Measurements from ENCODE around the gene PDPK1. TPM values are rescaled to one million over a fixed set of nuclear protein-coding genes. Genes with fewer than 3 reads are reported as not detected.
A peak's percentile ranks its signal among the peaks of the same experiment; 100 is the strongest.
"Not testable (repeated sequence)": the region's sequence is repeated elsewhere in the genome, so short reads cannot be mapped to it uniquely, and the experiment has no call there.

The PDPK1 gene
- total RNA-seq, 2 experiments from 2014 or later: 14.4 to 40.6 TPM

GRCh38 chr16:2533912-2534311 lies 3.9 kb upstream of the PDPK1 start:
- H3K4me1 ChIP-seq (ENCODE audit: insufficient read depth, low read length, poor library complexity, severe bottlenecking): peaks cover 21% of the 10 kb centered on the region
- peaks cover 5% of the 10 kb centered on the region; the same call in 1 of the 2 replicates for H3K79me2 ChIP-seq (ENCODE audit: insufficient read depth, low read depth, low read length)
- H4K20me1 ChIP-seq (ENCODE audit: insufficient read depth, low read length): 0 out of 2 replicates have a peak, but pooled peaks cover 3% of the 10 kb centered on the region
- no peaks in the 10 kb centered on the region for H3K9me3 ChIP-seq (ENCODE audit: low read length)
- H3K4me3 ChIP-seq (ENCODE audit: low read depth, low read length, poor library complexity, severe bottlenecking): no peak overlapping the region
- H3K9me2 ChIP-seq (ENCODE audit: insufficient read depth, low read length): no peaks in the 10 kb centered on the region
- DNase-seq (ENCODE audit: low spot score): no peak
- intact Hi-C loops (cut with micrococcal nuclease; ENCODE audit: unreplicated experiment): loop anchor here (2.0 to 10.0 kb wide), 4 partner anchors 21 to 221 kb away; partner anchors contain the start of genes ATP6V0C and SRRM2
- BruUV-seq (replicated peaks): no TSS peak
- ChIA-PET CTCF (ENCODE audit: unreplicated experiment) (no interaction called here), POLR2A (no interaction called here)
- no peak overlapping the region for H3K27ac ChIP-seq (ENCODE audit: low read depth, low read length, poor library complexity, severe bottlenecking)
- no peak for TF ChIP-seq EZH2phosphoT487 (IDR thresholded peaks at IDR 0.05; ENCODE audit: borderline replicate concordance, low read depth, low read length)
- no peak for TF ChIP-seq CTCF (conservative IDR thresholded peaks at IDR 0.05; ENCODE audit: low read length)
- H3K36me3 ChIP-seq (ENCODE audit: insufficient read depth, low read length): peaks cover 8% of the 10 kb centered on the region
- no peak overlapping the region for H2AFZ ChIP-seq (ENCODE audit: low read length)
- no peak overlapping the region for H3K4me2 ChIP-seq (ENCODE audit: low read length)

DNA sequence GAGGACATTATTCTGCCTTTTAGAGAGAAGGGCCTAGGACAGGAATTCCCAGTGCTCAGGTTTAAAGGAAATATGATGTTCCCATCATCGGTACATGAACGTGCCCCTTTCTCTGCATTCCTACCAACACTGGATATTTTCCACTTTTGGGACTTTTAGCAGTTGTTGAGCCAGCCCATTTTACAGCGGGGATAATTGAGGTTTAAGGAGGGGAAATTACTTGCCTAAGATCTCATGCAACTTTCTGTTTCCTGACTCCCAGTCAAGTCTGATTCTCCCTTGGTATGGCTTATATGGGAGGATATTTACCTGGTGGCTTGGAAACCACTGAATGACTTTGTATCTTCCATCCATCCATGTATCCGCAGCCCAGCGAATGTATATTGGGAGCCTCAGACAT lies 3.5 kb upstream of the PDPK1 start:
- H3K36me3 ChIP-seq (ENCODE audit: insufficient read depth, low read length); DNase-seq (ENCODE audit: low spot score); CTCF ChIA-PET (ENCODE audit: unreplicated experiment); H3K27ac ChIP-seq (ENCODE audit: low read depth, low read length, poor library complexity, severe bottlenecking); H2AFZ ChIP-seq (ENCODE audit: low read length); H3K9me3 ChIP-seq (ENCODE audit: low read length); H3K9me2 ChIP-seq (ENCODE audit: insufficient read depth, low read length); POLR2A ChIA-PET; H3K79me2 ChIP-seq (ENCODE audit: insufficient read depth, low read depth, low read length); H3K4me3 ChIP-seq (ENCODE audit: low read depth, low read length, poor library complexity, severe bottlenecking); H3K4me2 ChIP-seq (ENCODE audit: low read length); H4K20me1 ChIP-seq (ENCODE audit: insufficient read depth, low read length): not testable (repeated sequence)
- H3K4me1 ChIP-seq (ENCODE audit: insufficient read depth, low read length, poor library complexity, severe bottlenecking): peaks cover 26% of the 10 kb centered on the region
- TSS peak; percentile 18 for BruUV-seq (replicated peaks)
- intact Hi-C loops (cut with micrococcal nuclease; ENCODE audit: unreplicated experiment): loop anchor here (10.0 kb wide), 2 partner anchors 140 to 220 kb away; partner anchors contain the start of gene SRRM2

GRCh38 chr16:2535625-2536013 lies 2.2 kb upstream of the PDPK1 start:
- CTCF ChIA-PET (ENCODE audit: unreplicated experiment): no interaction called here

DNA sequence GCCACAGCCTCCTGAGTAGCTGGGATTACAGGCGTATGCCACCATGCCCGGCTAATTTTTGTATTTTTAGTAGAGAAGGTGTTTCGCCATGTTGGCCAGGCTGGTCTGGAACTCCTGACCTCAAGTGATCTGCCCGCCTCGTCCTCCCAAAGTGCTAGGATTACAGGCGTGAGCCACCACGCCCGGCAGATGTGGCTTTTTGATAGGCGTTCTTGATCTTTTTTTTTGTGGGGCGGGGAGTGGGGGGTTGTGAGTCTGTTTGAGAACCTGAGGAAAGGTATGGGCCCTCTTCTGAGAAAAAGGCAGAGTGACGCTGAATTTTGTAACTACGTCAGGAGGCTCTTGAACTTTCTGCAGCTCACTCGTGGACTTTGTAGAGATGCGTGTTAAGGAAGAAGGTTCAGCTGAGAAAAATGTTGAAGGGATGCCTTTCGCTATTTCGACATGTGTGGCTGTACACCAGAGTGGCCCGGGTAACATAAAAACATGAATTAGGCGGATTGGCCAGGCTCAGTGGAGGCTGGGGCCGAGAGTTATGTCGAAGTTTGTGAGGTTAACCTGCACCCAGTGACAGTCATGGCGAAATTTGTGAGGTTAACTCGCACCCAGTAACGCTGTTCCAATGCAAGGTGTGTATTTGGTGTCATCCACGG lies 1.5 kb downstream of the PDPK1 start:
- BruUV-seq (replicated peaks); POLR2A ChIA-PET; CTCF ChIA-PET (ENCODE audit: unreplicated experiment); H3K9me2 ChIP-seq (ENCODE audit: insufficient read depth, low read length); H4K20me1 ChIP-seq (ENCODE audit: insufficient read depth, low read length); H3K9me3 ChIP-seq (ENCODE audit: low read length); H2AFZ ChIP-seq (ENCODE audit: low read length); DNase-seq (ENCODE audit: low spot score); H3K27ac ChIP-seq (ENCODE audit: low read depth, low read length, poor library complexity, severe bottlenecking): not testable (repeated sequence)
- H3K4me1 ChIP-seq (ENCODE audit: insufficient read depth, low read length, poor library complexity, severe bottlenecking): peaks cover 22% of the 10 kb centered on the region
- peak overlapping the region; percentile 77 for H3K4me2 ChIP-seq (ENCODE audit: low read length)
- peak overlapping the region; percentile 72 for H3K4me3 ChIP-seq (ENCODE audit: low read depth, low read length, poor library complexity, severe bottlenecking)
- peaks cover 19% of the 10 kb centered on the region; the same call in 1 of the 2 replicates for H3K36me3 ChIP-seq (ENCODE audit: insufficient read depth, low read length)
- intact Hi-C loops (cut with micrococcal nuclease; ENCODE audit: unreplicated experiment): loop anchor here (10.0 kb wide), 2 partner anchors 135 to 215 kb away; partner anchors contain the start of gene SRRM2
- peaks cover 20% of the 10 kb centered on the region for H3K79me2 ChIP-seq (ENCODE audit: insufficient read depth, low read depth, low read length)

More at GRCh38 chr16:2535625-2536013, 2.2 kb upstream of the PDPK1 start:
- H2AFZ ChIP-seq (ENCODE audit: low read length): no peak overlapping the region
- H4K20me1 ChIP-seq (ENCODE audit: insufficient read depth, low read length): 0 out of 2 replicates have a peak, but pooled peaks cover 6% of the 10 kb centered on the region
- POLR2A ChIA-PET: no interaction called here
- H3K79me2 ChIP-seq (ENCODE audit: insufficient read depth, low read depth, low read length): peaks cover 16% of the 10 kb centered on the region
- no peaks in the 10 kb centered on the region for H3K9me3 ChIP-seq (ENCODE audit: low read length)
- no peak overlapping the region for H3K4me2 ChIP-seq (ENCODE audit: low read length)
- H3K27ac ChIP-seq (ENCODE audit: low read depth, low read length, poor library complexity, severe bottlenecking): no peak overlapping the region
- TF ChIP-seq CTCF (conservative IDR thresholded peaks at IDR 0.05; ENCODE audit: low read length): no peak
- TF ChIP-seq EZH2phosphoT487 (IDR thresholded peaks at IDR 0.05; ENCODE audit: borderline replicate concordance, low read depth, low read length): no peak
- H3K36me3 ChIP-seq (ENCODE audit: insufficient read depth, low read length): peaks cover 8% of the 10 kb centered on the region; the same call in 1 of the 2 replicates
- no TSS peak for BruUV-seq (replicated peaks)
- intact Hi-C loops (cut with micrococcal nuclease; ENCODE audit: unreplicated experiment): loop anchor here (10.0 kb wide), 2 partner anchors 139 to 219 kb away; partner anchors contain the start of gene SRRM2
- DNase-seq (ENCODE audit: low spot score): no peak
- H3K4me3 ChIP-seq (ENCODE audit: low read depth, low read length, poor library complexity, severe bottlenecking): no peak overlapping the region
- no peaks in the 10 kb centered on the region for H3K9me2 ChIP-seq (ENCODE audit: insufficient read depth, low read length)
- peaks cover 33% of the 10 kb centered on the region for H3K4me1 ChIP-seq (ENCODE audit: insufficient read depth, low read length, poor library complexity, severe bottlenecking)

Data from OCI-LY7 (cell line).